Cortex of kidney (tissue), 1 donor: ENCODE data around the gene ATP12A.

Experiments
- DNase-seq: peaks from one replicate; lab custom pipeline; 2025; lab: John Stamatoyannopoulos, UW

The ATP12A gene

GRCh38 chr13:24680258-24680920 lies at the start of gene ATP12A:
Gene ATP12A (plus strand): TSS chr13:24680408. CDS start chr13:24680744, 336 bp downstream.
- DNase-seq = no peak

GRCh38 chr13:24630851-24631620 lies 49.2 kb upstream of the ATP12A start:
- DNase-seq = no peak

GRCh38 chr13:24631922-24632321 lies 48.3 kb upstream of the ATP12A start:
- no peak for DNase-seq

GRCh38 chr13:24632382-24633121 lies 47.7 kb upstream of the ATP12A start:
- no peak for DNase-seq

DNA sequence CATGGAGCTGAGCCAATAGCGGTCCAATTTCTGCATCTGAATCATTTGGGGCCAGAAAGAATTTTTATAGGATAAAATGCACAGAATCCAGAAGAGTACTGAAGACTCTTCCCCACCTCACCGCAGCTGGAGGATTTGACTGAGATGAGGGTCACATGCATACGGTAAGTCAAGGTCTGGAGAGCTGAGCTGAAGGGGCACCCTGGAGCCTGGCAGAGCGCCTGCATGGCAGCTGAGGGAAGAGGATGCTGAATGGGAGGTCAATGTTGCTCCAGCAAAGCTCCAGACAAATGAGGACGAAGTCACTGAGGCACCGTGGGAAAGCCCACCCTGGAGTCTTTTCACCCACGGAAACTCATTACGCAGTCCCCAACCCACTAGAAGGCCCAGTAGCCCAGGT lies 43.4 kb upstream of the ATP12A start:
- no peak for DNase-seq

- DNase-seq = no peak
Measured at GRCh38 chr13:24638096-24638495, 42.1 kb upstream of the ATP12A start.

DNA sequence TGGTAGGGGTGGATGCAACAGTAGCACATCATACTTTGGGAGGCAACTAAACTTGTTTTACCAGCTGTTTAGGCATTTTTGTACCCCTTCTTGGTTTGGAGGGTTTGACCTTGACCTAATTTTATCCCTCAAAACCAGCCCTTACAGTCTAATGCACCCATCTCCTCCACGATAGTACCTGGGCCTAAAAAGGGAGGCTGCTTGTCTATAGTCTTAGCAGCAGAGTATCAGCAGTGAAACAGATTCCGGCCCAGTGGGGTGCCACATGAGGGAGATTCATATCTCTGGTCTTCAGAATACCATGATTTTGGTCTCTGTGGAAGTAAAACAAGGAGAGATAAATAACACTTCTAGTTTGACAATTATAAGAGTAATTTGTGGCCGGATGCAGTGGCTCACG lies 39.5 kb upstream of the ATP12A start:
- no peak for DNase-seq

DNA sequence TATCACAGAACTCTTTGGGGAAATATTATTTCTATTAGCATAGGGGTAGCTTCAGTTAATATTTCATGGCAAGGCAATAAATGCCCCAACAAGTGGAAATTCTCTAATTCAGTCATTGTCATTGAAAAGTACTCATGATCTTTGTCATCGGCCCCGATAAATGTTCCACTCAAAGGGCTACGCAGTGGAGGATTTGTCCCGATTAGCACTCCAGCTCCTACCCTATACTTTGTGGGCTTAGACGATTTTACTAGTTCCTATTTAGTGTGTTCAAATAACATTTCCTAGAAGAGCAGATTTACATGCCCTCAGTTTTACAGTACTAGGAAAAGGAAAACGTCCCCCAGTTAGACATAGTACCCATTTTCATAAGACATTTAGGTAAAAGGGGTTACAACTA lies 38.0 kb upstream of the ATP12A start:
- DNase-seq = no peak

GRCh38 chr13:24644036-24644435 lies 36.2 kb upstream of the ATP12A start:
- DNase-seq = no peak

DNA sequence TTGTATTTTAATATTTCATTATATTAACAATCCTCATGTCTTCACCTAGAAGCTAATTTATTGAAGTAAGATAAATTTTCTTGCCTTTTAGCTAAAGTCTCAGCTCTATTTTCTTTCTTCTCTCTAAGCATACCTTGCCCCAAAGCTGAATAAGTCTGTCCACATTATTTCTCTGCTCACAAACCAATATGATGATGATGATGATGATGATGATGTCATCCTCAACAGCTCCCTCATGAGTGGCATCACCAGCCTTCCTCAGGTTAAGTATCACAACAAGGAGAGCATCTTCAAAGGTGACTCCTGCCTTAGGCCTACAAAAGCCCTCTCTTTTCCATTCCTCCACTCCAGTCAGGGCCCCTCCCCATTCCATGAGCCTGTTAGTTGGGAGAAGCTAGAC lies 31.9 kb upstream of the ATP12A start:
- DNase-seq = no peak

DNA sequence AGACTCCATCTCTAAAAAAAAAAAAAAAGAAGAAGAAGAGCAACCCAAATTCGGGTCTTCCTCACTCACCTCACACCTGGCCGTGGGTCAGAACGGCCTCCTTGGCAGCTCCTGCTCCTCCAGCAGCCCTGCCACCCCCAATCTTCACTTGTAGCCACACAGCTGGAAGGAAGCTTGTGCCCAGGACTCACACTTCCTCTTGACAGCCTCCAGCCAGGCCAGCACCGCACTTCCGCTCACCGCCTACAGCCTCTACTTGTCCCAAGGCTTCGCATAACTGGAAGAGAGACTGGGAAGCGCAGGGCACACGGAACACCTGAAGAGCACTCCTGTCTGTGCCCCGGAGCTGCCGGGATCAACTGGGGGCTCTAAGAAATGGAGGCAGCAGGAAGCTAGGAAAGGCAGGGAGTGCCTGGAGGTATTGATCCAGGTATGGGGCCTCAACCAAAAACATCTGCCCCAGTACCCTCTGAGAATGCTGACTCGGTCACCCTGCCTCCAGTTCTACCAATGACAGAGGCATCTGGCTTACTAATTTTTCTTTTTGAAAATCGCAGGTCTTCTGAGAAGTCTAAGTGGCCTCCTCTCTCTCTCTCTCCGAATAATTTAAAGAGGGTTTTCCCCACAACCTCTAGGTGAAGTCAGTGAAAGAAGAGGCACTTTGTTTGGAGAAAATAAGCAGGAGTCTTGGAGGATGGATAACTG lies 31.1 kb upstream of the ATP12A start:
- no peak for DNase-seq

- no peak for DNase-seq
Measured at GRCh38 chr13:24649688-24650043, 30.5 kb upstream of the ATP12A start.

- DNase-seq = no peak
Measured at GRCh38 chr13:24650161-24650560, 30.0 kb upstream of the ATP12A start.

DNA sequence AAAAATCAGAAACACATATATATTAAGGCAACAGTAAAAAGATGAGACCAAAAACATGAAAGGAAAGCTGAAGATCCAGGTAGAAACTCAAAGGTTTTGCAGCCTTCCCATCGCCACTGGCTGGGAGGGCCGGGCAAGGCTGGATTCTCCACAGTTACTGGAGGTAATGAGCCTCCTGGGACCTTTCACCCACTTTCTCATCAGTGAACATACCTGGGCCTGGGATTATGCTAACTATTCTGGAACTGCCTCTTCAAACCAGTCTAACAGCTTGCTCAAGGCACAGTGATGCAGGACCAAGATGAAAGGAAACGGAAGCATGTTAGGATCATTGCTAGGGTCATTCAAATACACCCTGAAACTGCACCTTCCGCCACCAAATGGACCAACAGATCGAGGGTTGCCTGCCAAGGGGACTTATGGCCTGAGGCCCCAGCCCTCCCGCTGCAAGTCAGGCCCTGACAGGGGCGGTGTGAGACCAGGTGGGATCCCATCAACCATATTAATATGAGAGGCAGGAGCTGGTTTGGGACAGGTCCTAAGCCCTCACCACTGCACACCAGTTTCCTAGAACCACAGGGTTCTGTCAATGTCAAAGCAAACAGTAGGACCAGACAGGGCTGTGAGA lies 28.4 kb upstream of the ATP12A start:
- no peak for DNase-seq

DNA sequence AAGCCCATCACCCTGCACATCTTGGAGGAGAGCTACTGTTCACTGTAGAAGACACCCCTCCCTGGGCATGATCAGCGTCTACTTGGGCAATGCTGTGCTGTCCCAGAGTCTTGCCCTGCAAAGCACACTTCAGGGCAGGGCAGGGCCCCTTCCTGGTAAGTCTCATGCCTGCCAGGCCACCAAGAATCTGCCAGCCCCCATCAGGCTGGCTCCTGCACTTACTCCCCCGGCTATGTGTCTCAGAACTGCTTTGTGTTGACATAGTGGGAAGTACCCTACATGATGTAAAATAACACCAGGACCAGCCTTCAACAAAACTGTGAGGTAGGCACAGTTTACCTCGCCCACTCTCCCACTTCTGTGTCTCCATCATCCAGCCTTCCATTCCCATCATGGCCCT lies 27.8 kb upstream of the ATP12A start:
- DNase-seq = no peak

DNA sequence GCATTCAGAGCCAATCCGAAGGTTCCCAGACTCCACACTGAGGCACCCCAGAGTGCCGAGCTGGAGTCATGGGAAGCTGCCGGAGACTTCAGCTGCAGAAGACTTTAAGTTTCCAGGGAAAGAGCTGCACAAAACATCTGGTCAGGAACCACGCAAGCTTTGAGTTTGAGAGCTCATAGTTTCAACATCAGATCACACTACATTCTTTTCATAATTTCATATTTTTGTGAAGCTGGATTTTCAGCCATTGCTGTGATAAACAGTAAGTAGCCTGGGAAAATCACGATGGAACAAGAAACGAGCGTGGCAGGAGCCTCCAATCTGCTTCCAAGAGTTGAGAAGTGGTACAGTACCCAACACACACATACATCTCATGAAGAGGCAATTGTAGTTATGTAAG lies 25.5 kb upstream of the ATP12A start:
- no peak for DNase-seq

DNA sequence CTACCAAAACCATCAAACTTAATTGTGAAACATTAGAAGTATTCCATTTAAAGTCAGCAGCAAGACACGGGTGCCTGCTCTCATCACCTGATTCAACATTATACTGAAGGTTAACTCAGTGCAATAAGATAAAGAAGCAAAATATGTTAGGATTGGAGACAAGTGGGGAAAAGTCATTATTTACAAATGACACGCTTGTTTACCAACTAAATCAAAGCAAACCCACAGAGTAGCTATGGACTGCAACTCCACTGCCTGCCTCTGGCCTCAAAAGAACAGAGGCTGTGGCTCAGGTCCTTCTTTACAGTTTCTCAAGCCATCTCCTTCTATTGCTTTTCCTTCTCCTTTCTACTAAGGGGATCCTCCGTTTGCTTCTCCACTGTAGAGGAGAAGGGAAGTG lies 21.0 kb upstream of the ATP12A start:
- DNase-seq = no peak

GRCh38 chr13:24660023-24660741 lies 20.0 kb upstream of the ATP12A start:
- no peak for DNase-seq

DNA sequence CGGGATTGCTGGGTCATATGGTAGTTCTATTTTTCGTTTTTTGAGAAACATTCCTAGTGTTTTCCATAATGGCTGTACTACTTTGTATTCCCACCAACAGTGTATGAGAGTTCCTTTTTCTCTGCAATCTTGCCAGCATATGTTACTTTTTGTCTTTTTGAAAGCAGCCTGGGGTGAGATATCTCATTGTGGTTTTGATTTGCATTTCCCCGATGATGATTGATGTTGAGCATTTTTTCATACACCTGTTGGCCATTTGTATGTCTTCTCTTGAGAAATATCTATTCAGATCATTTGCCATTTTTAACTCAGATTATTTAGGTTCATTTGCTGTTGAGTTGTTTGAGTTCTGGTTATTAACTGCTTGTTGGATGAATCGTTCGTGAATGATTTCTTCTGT lies 18.5 kb upstream of the ATP12A start:
- DNase-seq = no peak

- no peak for DNase-seq
Measured at GRCh38 chr13:24662195-24663088, 17.8 kb upstream of the ATP12A start.

- DNase-seq = no peak
Measured at GRCh38 chr13:24663089-24663395, 17.2 kb upstream of the ATP12A start.
